K562 (cell line): ENCODE data around the gene MVB12B. TPM values are rescaled to one million over a fixed set of nuclear protein-coding genes. Genes with fewer than 3 reads are reported as not detected.

Source experiments
- CHD1 ChIP-seq: fragments of 200-600 bp; sonication (generic); IDR thresholded peaks from one replicate; pipeline ENCODE4 v1.6.1; 2012; ENCODE audit warnings: mild to moderate bottlenecking, moderate library complexity, low read length, inconsistent platforms
- ERF ChIP-seq: fragments of 450-650 bp; formaldehyde crosslinking; IDR thresholded peaks from 2 replicates; pipeline ENCODE4 v1.4.0; 2020; ENCODE audit warnings: mild to moderate bottlenecking, mixed read lengths
- FOXK1 ChIP-seq: sonication (generic); formaldehyde crosslinking; IDR thresholded peaks from 2 replicates; pipeline ENCODE4 v1.8.0; 2022; ENCODE audit warnings: missing genetic modification reagents, mild to moderate bottlenecking, borderline replicate concordance
- HDAC3 ChIP-seq: fragments of 450-650 bp; IDR thresholded peaks from 2 replicates; pipeline ENCODE4 v1.6.1; 2018; ENCODE audit warnings: borderline replicate concordance, mild to moderate bottlenecking, moderate library complexity; ENCODE audit not compliant: partially characterized antibody
- ZNF133 ChIP-seq: fragments of 250-450 bp; sonication (Bioruptor Pico); IDR thresholded peaks from 2 replicates; pipeline ENCODE4 v1.4.0; 2020; ENCODE audit warnings: mild to moderate bottlenecking
- ZNF507 ChIP-seq: conservative IDR thresholded peaks from 2 replicates; pipeline ENCODE4 v1.6.1; 2017; ENCODE audit warnings: missing genetic modification characterization, missing compliant biosample characterization
- polyA plus RNA-seq, 8 experiments: library from polyadenylated mRNA; depleted of rRNA in 4 of 8; stranded (reverse) in 5 of 8; unstranded in 3 of 8; fragments of >200 nt; fragmentation: Nextera tagmentation in 2 of 8; fragmentation: Illumina TruSeq in 1 of 8; extraction: Ambion mirVana in 2 of 8; extraction: Trizol in 1 of 8; gene quantifications; 2 replicates each; pipeline versions ENCODE4 v1.2.1 to v1.2.3, GENCODE V29; 2011 to 2014; ENCODE audit warnings: inconsistent platforms in 1 of 8, missing spikeins in 1 of 8
- total RNA-seq, 7 experiments: library from RNA; depleted of rRNA in 6 of 7; stranded (reverse); fragments of >200 nt in 6 of 7; fragmentation: Illumina TruSeq in 2 of 7; extraction: Trizol in 2 of 7; gene quantifications; 2 replicates each; pipeline versions ENCODE4 v1.2.1 to v1.2.3, GENCODE V29; 2011 to 2021; ENCODE audit warnings: low replicate concordance in 1 of 7
- TF ChIP-seq, protein P1 (sequence below): fragments of 200-800 bp; sonication (Bioruptor generic); IDR thresholded peaks from 2 replicates; pipeline ENCODE4 v1.6.1; 2016; ENCODE audit warnings: missing genetic modification characterization, missing compliant biosample characterization
- TF ChIP-seq, protein P2 (sequence below): fragments of 450-650 bp; formaldehyde crosslinking; IDR thresholded peaks from 2 replicates; pipeline ENCODE4 v1.4.0; 2020; ENCODE audit warnings: mild to moderate bottlenecking, moderate library complexity
- TF ChIP-seq, protein P3 (sequence below): fragments of 450-650 bp; IDR thresholded peaks from 2 replicates; pipeline ENCODE4 v1.7.1; 2018; ENCODE audit warnings: mild to moderate bottlenecking, low read depth; ENCODE audit not compliant: partially characterized antibody

The MVB12B gene
- total and polyA plus RNA-seq, 9 of the 15 experiments (the other 6 are each of a cell fraction or from before 2014, with no cell fraction given), result not detected

DNA sequence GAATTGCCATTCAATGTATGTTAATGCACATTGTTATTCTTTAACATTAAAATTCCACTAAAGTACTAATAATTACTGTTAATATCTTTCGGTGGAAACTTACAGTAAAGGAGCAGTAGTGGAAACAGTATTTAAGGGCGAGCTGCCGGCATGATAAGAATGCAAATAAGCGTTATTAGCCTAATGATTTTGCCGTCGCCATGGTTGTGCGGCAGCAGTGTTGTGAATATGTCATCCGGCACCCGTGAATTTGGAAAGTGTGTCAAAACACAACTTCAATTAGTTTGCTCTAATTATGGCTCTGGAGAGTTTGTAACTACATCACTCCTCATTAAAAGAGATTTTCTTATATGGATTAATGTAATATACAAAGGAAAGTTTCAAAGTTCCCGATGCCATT is 81.4 kb downstream of the MVB12B start (continued):
- TF ChIP-seq ERF (no peak), CHD1 (no peak), ZNF507 (tag) (no peak), HDAC3 (no peak), ZNF133 (no peak), FOXK1 (no peak)
- TF ChIP-seq, protein P1, sequence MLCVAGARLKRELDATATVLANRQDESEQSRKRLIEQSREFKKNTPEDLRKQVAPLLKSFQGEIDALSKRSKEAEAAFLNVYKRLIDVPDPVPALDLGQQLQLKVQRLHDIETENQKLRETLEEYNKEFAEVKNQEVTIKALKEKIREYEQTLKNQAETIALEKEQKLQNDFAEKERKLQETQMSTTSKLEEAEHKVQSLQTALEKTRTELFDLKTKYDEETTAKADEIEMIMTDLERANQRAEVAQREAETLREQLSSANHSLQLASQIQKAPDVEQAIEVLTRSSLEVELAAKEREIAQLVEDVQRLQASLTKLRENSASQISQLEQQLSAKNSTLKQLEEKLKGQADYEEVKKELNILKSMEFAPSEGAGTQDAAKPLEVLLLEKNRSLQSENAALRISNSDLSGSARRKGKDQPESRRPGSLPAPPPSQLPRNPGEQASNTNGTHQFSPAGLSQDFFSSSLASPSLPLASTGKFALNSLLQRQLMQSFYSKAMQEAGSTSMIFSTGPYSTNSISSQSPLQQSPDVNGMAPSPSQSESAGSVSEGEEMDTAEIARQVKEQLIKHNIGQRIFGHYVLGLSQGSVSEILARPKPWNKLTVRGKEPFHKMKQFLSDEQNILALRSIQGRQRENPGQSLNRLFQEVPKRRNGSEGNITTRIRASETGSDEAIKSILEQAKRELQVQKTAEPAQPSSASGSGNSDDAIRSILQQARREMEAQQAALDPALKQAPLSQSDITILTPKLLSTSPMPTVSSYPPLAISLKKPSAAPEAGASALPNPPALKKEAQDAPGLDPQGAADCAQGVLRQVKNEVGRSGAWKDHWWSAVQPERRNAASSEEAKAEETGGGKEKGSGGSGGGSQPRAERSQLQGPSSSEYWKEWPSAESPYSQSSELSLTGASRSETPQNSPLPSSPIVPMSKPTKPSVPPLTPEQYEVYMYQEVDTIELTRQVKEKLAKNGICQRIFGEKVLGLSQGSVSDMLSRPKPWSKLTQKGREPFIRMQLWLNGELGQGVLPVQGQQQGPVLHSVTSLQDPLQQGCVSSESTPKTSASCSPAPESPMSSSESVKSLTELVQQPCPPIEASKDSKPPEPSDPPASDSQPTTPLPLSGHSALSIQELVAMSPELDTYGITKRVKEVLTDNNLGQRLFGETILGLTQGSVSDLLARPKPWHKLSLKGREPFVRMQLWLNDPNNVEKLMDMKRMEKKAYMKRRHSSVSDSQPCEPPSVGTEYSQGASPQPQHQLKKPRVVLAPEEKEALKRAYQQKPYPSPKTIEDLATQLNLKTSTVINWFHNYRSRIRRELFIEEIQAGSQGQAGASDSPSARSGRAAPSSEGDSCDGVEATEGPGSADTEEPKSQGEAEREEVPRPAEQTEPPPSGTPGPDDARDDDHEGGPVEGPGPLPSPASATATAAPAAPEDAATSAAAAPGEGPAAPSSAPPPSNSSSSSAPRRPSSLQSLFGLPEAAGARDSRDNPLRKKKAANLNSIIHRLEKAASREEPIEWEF, result no peak
- TF ChIP-seq, protein P2, sequence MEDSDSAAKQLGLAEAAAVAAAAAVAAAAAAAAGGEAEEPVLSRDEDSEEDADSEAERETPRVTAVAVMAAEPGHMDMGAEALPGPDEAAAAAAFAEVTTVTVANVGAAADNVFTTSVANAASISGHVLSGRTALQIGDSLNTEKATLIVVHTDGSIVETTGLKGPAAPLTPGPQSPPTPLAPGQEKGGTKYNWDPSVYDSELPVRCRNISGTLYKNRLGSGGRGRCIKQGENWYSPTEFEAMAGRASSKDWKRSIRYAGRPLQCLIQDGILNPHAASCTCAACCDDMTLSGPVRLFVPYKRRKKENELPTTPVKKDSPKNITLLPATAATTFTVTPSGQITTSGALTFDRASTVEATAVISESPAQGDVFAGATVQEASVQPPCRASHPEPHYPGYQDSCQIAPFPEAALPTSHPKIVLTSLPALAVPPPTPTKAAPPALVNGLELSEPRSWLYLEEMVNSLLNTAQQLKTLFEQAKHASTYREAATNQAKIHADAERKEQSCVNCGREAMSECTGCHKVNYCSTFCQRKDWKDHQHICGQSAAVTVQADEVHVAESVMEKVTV (CRISPR knock-in tag), result no peak
- TF ChIP-seq, protein P3, sequence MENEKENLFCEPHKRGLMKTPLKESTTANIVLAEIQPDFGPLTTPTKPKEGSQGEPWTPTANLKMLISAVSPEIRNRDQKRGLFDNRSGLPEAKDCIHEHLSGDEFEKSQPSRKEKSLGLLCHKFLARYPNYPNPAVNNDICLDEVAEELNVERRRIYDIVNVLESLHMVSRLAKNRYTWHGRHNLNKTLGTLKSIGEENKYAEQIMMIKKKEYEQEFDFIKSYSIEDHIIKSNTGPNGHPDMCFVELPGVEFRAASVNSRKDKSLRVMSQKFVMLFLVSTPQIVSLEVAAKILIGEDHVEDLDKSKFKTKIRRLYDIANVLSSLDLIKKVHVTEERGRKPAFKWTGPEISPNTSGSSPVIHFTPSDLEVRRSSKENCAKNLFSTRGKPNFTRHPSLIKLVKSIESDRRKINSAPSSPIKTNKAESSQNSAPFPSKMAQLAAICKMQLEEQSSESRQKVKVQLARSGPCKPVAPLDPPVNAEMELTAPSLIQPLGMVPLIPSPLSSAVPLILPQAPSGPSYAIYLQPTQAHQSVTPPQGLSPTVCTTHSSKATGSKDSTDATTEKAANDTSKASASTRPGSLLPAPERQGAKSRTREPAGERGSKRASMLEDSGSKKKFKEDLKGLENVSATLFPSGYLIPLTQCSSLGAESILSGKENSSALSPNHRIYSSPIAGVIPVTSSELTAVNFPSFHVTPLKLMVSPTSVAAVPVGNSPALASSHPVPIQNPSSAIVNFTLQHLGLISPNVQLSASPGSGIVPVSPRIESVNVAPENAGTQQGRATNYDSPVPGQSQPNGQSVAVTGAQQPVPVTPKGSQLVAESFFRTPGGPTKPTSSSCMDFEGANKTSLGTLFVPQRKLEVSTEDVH, result no peak
- TF ChIP-seq, all 486 proteins: peak for 0
